G401 (cell line): ENCODE measurements around the gene STAG1. TPM values are rescaled to one million over a fixed set of nuclear protein-coding genes. Genes with fewer than 3 reads are reported as not detected.
"Not testable (repeated sequence)": the region's sequence is repeated elsewhere in the genome, so short reads cannot be mapped to it uniquely, and the experiment has no call there.

Experiments
- DNase-seq: peaks from one replicate; pipeline ENCODE4 v3.0.0-alpha.2; 2015; ENCODE audit warnings: low spot score
- in situ Hi-C: cut with HindIII; loops from 2 replicates; pipeline ENCODE4 v1.10.0; 2016; ENCODE audit warnings: low sequenced_read_pairs, mixed read lengths
- total RNA-seq: library from RNA; depleted of rRNA; stranded (reverse); fragments of >200 nt; shearing (Covaris generic); gene quantifications from 2 replicates; pipeline ENCODE4 v1.2.3, GENCODE V29; 2014

Gene STAG1
- total RNA-seq, 1 experiment from 2014 or later, result 22.4 TPM

DNA sequence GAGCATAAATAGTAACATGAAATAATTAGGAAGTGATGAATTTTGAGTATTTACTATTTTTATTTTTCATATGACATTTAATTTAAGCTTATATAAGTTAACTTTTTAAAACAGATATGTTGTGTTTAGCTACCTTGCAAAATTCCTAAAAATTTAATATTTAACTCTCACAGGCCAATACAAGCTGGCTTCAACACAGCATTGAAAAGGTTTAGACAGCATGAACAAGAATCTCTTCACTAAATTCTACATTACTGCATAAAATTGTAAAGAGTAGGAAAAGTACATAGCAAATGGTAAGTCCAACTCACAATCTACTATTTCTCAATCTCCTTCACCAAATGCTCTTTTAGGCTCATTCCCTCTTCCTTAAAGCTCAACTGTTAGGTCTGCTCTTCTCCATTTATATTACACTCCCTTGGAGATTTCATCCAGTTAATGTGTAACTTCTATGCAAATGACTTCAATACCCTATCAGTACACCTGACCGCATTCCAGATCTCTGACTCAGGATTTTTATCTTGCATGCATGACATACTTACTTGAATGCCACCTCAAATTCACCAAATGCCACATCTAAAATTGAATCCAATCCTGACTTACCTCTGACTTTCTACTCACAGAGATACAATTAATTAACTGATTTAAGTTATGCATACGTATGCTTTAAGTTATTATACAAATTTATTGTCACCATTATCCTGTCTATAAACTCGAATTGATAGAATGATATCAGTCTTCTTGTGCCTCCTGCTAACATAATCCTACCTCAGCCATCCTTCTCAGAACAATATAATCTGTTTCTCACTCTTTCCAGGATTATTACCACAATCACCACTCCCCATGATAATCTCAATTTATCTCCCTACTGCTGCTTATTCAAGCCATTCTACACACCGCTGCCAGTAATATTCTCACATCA is 127.0 kb downstream of the STAG1 start:
- DNase-seq, result peak; percentile 27
- in situ Hi-C loops, result no loop called here

DNA sequence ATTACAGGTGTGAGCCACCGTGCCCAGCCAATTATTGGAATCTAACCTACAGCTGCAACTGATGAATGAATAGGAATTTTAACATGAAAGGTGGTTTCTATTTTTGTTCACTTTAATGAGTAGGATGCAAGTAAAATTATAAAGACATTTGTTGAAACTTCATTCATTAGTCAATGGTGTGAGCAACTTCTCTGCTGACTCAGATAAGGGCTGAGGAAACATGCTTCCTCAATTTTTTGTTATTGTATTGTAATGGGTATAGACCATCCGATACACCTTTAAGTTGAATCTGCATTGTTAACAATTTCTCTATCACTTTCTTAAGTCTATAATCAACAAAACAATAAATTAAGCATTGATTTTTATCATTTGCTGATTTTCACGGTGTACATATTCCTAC is 127.8 kb downstream of the STAG1 start:
- in situ Hi-C loops, result no loop called here
- DNase-seq, result no peak

GRCh38 chr3:136621628-136622027 is 130.6 kb downstream of the STAG1 start:
- in situ Hi-C loops, result no loop called here
- DNase-seq, result no peak

DNA sequence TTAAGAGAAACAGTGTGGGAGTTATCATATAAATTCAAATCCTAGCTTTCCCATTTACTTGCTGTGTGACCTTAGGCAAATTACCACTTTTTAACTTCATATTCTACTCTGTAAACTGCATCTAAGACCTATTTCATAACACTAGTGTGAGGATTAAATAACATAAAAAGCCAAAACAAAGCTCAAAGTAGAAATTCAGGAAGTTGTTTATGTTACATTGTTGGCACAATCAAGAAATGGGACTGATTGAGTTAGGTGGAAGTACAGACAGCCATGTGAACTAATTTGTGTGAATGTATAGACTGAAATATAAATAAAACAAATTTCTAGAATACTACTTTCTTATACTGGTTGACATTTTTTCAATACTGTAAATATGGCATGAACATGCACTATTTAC is 131.7 kb downstream of the STAG1 start:
- no peak for DNase-seq
- in situ Hi-C loops, result no loop called here

- DNase-seq, in situ Hi-C loops: not testable (repeated sequence)
Measured at GRCh38 chr3:136617969-136618525, 134.1 kb downstream of the STAG1 start.

DNA sequence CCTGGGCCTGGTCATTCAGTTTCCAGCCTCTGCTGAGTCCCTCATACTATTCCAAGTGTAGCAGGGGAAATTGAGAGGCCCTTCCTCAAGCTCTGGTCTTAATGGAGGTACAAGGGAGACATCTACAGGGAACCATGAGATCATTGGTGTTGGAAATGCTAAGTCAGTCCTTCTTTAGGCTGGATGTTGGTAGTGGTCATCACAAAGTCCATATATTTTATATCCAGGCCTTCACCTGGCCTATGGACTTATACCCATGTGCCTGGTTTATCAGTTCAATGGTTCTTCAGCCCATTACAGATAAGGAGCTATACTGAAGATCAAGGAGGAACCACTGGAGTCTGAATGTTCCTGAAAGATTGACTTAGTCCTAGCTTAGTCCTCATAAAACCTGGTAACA is 135.0 kb downstream of the STAG1 start:
- in situ Hi-C loops, result no loop called here

DNA sequence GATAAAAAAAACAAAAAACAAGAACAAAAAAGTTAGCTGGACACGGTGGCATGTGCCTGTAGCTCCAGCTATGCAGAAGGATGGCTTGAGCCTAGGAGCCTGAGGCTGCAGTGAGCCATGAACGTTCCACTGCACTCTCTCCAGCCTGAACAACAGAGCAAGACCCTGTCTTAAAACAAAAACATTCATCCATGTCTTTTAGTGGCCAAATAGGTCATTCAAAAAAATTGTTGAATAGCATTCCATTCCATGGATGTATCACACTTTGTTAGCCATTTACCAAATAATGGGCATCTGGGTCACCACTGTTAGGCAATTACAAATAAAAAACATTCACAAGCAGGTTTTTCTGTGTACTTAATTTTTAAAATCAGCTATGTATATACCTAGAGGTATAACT is 139.7 kb downstream of the STAG1 start:
- in situ Hi-C loops, result no loop called here
- no peak for DNase-seq

More for the DNA sequence above, 135.0 kb downstream of the STAG1 start:
- DNase-seq, result no peak

DNA sequence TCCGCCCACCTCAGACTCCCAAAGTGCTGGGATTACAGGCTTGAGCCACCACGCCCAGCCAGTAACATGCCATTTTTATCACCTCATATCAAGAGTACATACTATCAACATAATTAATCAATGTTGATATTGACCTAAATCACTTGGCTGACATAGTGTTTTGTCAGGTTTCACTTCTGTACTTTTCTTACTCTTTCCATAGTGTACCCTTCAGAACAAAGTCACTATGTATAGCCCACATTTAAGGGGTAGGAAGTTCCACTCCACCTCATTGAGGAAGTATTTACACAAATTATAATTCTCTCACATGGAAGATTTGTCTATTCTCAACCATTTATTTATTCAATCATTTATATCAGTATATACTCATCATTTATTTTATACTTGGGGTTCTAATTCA is 145.2 kb downstream of the STAG1 start:
- no peak for DNase-seq
- in situ Hi-C loops, result no loop called here

DNA sequence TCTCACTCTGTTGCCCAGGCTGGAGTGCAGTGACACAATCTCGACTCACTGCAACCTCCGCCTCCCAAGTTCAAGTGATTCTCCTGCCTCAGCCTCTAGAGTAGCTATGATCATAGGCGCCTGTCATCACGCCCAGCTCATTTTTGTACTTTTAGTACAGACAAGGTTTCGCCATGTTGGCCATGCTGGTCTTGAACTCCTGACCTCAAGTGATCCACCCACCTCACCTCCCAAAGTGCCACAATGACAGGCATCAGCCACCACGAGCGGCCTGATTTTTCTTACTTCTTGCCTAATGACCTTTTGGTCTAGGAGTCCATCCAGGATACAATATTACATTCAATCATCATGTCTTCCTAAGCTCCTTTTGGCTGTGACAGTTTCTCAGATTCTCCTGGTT is 146.0 kb downstream of the STAG1 start:
- in situ Hi-C loops, DNase-seq: not testable (repeated sequence)

DNA sequence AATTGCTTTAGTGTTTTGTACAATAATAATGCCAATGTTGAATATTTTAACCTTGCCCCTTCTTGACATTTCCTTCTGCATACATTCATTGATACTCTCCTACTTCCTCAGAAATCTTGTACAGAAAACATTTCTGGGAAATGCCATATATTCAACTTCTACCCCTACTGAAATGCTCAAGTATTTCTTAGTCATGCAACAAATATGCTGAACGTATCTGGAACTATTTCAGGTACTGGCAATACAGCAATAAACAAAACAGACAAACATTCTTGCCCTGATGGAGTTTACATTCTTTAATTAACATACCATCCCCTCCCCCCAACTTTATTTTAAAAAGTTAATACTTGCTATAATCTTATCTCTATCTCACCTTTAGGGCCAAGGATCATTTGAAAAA is 147.2 kb downstream of the STAG1 start:
- in situ Hi-C loops, result no loop called here
- DNase-seq, result no peak

DNA sequence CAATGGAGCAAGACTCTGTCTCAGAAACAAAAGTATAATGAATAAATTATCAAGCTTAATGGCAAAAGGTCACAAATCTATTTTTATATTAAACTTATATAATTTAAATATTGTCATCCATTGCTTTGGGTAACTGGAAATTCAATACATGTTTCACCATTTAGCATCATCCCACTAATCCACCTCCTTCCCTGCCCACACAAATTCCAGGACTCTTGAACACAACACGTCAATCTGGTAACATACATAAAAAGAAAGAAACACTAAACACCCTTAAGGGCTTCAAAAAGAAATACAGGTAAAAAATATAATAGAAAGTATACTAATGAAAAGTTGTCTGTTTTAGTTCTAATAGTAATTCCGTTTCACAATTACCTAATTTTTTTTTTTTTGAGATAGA is 149.4 kb downstream of the STAG1 start:
- no peak for DNase-seq
- in situ Hi-C loops, result no loop called here

DNA sequence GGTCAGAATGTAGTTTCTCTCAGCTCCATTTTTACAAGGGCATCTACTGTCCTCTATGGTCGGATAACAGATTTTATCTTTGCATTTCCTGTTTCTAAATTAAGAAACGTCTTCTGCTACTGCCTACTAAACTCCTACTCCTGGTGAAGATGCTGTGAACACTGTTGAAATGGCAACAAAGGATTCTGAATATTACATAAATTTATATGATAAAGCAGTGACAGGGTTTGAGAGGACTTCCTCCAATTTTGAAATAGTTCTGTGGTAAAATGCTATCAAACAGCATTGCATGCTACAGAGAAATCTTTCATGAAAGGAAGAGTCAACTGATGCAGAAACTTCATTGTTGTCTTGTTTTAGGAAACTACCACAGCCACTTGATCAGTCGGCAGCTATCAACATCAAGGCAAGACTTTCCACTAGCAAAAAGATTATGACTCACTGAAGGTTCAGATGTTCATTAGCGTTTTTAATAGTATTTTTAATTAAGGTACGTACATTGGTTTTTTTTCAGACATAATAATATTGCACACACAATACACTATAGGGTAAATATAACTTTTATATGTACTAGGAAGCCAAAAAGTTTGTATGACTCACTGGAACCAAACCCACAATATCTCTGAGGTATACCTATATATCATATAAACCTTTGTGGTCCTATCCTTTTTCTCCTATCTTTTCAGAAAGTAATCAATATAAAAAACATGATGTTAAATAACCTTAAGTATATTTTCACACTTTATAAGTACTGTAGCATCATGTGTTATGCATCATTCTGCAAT is 156.1 kb downstream of the STAG1 start:
- in situ Hi-C loops, result no loop called here
- DNase-seq, result no peak

DNA sequence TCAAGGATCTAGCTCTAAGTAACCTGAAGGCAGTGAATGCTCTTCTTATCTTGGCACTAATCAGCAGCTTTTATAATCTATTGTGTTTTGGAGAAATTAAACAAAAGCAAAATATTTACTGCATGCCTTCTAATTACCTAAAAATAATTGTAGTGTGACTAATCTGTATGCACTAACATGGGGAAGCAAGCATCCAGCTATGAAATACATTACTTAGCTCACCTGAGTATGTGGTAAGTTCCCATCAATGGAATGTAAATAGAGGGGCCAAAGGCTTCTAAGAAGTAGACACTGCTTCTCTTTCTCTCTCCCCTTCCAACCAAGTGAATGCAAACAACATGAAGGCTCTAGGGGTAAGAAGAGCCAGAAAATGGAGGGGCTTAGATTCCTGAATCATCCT is 165.6 kb downstream of the STAG1 start:
- no peak for DNase-seq
- in situ Hi-C loops, result no loop called here

DNA sequence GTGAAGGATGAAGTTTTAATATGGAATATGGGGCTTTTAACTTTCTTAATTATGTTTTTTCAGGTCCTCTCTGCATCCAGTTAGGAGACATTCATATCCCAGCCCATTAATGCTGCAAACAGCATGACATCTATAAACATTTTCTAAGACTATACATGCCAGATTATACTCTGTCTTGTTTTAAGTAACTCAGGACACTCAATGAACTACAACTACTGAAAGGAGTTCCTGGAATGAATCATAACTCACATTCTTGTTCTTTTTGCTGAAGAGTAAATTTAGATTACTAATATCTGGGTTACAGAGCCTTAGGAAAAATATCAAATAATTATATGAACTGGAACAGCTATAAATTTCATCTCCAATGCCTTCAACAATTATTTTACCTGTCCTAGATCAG is 167.4 kb downstream of the STAG1 start:
- in situ Hi-C loops, result no loop called here
- DNase-seq, result no peak

DNA sequence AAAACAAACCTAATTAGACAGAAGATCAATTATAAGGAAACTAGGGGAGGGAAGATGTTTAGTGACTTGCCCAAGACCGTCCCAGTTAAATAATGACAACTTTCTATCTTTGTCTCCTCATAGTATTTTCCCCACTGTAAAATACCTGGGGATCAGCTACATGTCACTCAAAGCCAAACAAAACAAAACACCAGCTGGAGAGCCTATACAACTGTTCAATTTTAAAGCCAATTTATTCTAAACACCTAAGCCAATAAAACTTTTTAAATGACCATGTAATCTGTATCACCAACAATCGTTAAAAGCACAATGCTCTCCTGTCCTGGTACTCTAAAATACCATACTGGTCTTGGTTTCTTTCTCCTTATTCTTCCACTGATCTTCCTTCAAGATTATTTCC is 168.4 kb downstream of the STAG1 start:
- DNase-seq, result no peak
- in situ Hi-C loops, result no loop called here

GRCh38 chr3:136577791-136578190 is 174.4 kb downstream of the STAG1 start:
- in situ Hi-C loops, result no loop called here
- no peak for DNase-seq

GRCh38 chr3:136576279-136577009 is 175.7 kb downstream of the STAG1 start:
- no peak for DNase-seq
- in situ Hi-C loops, result no loop called here

DNA sequence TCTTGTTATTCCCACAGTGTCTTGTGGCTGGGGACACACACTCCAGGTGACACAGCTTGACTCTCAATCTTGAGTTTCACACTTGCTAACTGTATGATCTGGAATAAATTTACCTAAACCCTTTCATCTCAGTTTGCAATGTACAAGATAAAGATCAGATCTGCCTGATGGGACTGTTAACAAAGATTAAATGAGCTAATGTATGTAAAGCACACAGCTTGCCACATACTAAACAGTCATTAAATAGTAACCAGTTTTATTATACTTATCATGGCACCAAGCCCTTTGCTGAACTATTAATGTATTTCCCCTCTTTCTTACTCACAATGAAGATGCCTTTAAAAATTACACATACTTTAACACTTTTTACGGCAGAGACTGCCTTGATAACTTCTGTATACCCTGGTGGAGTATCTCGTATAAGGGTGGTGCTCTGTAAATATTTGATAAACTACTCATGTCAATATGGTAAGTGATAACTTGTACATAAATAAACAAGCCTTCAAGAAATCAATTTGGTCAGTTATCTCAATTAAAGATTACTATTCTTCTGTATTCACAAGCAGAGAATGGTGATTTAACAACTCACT is 184.5 kb downstream of the STAG1 start:
- in situ Hi-C loops, result no loop called here
- DNase-seq, result no peak

DNA sequence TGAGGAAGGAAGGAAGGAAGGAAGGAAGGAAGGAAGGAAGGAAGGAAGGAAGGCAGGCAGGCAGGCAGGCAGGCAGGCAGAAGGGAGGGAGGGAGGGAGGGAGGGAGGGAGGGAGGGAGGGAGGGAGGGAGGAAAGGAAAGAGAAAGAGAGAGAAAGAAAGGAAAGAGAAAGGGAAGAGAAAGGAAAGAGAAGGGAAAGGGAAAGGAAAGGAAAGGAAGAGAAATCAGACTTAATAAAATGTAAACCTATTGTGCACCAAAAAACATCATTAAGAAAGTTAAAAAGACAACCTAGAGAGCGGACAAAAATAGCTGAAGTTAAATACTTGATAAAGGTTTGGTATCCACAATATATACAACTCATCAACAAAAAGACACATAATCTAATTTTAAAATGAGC is 187.2 kb downstream of the STAG1 start:
- in situ Hi-C loops, DNase-seq: not testable (repeated sequence)
